ENCODE measurements around the gene TXNDC2. TPM values are rescaled to one million over a fixed set of nuclear protein-coding genes. Genes with fewer than 3 reads are reported as not detected.
"Not testable (repeated sequence)": the region's sequence is repeated elsewhere in the genome, so short reads cannot be mapped to it uniquely, and the experiment has no call there.

The TXNDC2 gene
- total and polyA plus RNA-seq, 9 of the 15 experiments (the other 6 are each of a cell fraction or from before 2014, with no cell fraction given), result 1.2 to 4.9 (median 2.3) TPM

GRCh38 chr18:9897787-9898291 is 12.1 kb downstream of the TXNDC2 start:
- ATAC-seq; H3K79me2 ChIP-seq (ENCODE audit: control insufficient read depth, insufficient read depth, low read length); BruUV-seq (replicated peaks); CTCF ChIA-PET (ENCODE audit: low intra/inter-chr PET ratio); FAIRE-seq; intact Hi-C loops (cut with micrococcal nuclease); in situ Hi-C loops (cut with MboI); H3K4me3 ChIP-seq; H3K9me3 ChIP-seq (replicated peaks; ENCODE audit: control insufficient read depth, insufficient read depth, low read depth, low read length); DNase-seq (ENCODE audit: extremely low read depth in 1 of 4, low spot score in 3 of 4); H3K27me3 ChIP-seq (ENCODE audit: control insufficient read depth in 2 of 2, insufficient read depth in 2 of 2, low read length in 2 of 2); H4K20me1 ChIP-seq (replicated peaks; ENCODE audit: control insufficient read depth, insufficient read depth, low read length); H3K36me3 ChIP-seq (ENCODE audit: control insufficient read depth, insufficient read depth, low read length); H3K9me1 ChIP-seq (ENCODE audit: control insufficient read depth, insufficient read depth, low read length); TF ChIP-seq NR4A1 (CRISPR knock-in tag; IDR thresholded peaks at IDR 0.05); JUND (tag; IDR thresholded peaks at IDR 0.05; ENCODE audit: borderline replicate concordance, low read depth, low read length); TOE1 (IDR thresholded peaks at IDR 0.05; ENCODE audit: borderline replicate concordance): not testable (repeated sequence)
- Histone ChIP-seq H3K4me2 (ENCODE audit: insufficient read depth, low read length) (peak overlapping the region; percentile 78; the same call in 1 of the 2 replicates), H3K4me1 (replicated peaks in 1 of 2; ENCODE audit: control insufficient read depth in 2 of 2, insufficient read depth in 2 of 2, low read length in 2 of 2) (peaks cover 26 to 62% of the 10 kb centered on the region in 2 experiments), H2AFZ (ENCODE audit: low read depth, low read length) (peak overlapping the region; percentile 88), H3K9ac (ENCODE audit: insufficient read depth in 1 of 2, low read depth in 2 of 2, low read length in 2 of 2) (peak overlapping the region in 1 of 2 experiments; percentile 84; a peak in 2 of 4 replicates), H3K27ac (ENCODE audit: extremely low read depth, low read depth, low read length) (peak overlapping the region; percentile 96; the same call in 1 of the 3 replicates)
- WGBS (ENCODE audit: insufficient coverage, low coverage, missing lambda C conversion rate), result 78% methylated on average over 10 of the region's 10 CpGs
- POLR2A ChIA-PET, result interaction anchor here (0.7 to 2.6 kb wide), 6 partner anchors 8 to 214 kb away, joined by 3 to 27 read pairs (median 4); partner anchors contain the start of genes TXNDC2 and VAPA
- TF ChIP-seq NFRKB (IDR thresholded peaks at IDR 0.05; ENCODE audit: low read depth) (0 out of 2 replicates have a peak, but pooled peaks have one; percentile 17), ZKSCAN8 (CRISPR knock-in tag; IDR thresholded peaks at IDR 0.05) (0 out of 2 replicates have a peak, but pooled peaks have one; percentile 21), HDAC1 (IDR thresholded peaks at IDR 0.05) (peak in 1 of 2 experiments; percentile 27; a peak in 1 of 4 replicates), NR4A1 (tag; IDR thresholded peaks at IDR 0.05) (peak; percentile 72; the same call in 1 of the 2 replicates), MTF1 (CRISPR knock-in tag; IDR thresholded peaks at IDR 0.05; ENCODE audit: borderline replicate concordance) (0 out of 2 replicates have a peak, but pooled peaks have one; percentile 55), ZNF311 (CRISPR knock-in tag; IDR thresholded peaks at IDR 0.05) (0 out of 2 replicates have a peak, but pooled peaks have one; percentile 47), ZNF395 (CRISPR knock-in tag; IDR thresholded peaks at IDR 0.05) (0 out of 2 replicates have a peak, but pooled peaks have one; percentile 9), PYGO2 (tag; IDR thresholded peaks at IDR 0.05) (0 out of 2 replicates have a peak, but pooled peaks have one; percentile 25), JUND (IDR thresholded peaks at IDR 0.05; ENCODE audit: borderline replicate concordance, low read depth, low read length) (0 out of 2 replicates have a peak, but pooled peaks have one; percentile 5), FOXK2 (conservative IDR thresholded peaks at IDR 0.05 in 1 of 2, IDR thresholded peaks at IDR 0.05 in 1 of 2; ENCODE audit: low read depth in 2 of 2) (peak in 1 of 2 experiments; percentile 51; a peak in 1 of 4 replicates), DMBX1 (CRISPR knock-in tag; IDR thresholded peaks at IDR 0.05; ENCODE audit: borderline replicate concordance) (peak; percentile 77; the same call in 1 of the 2 replicates), SMARCA5 (IDR thresholded peaks at IDR 0.05) (peak; percentile 73; the same call in 1 of the 2 replicates), CXXC5 (CRISPR knock-in tag; IDR thresholded peaks at IDR 0.05) (0 out of 2 replicates have a peak, but pooled peaks have one; percentile 34), SMAD4 (CRISPR knock-in tag; conservative IDR thresholded peaks at IDR 0.05) (0 out of 2 replicates have a peak, but pooled peaks have one; percentile 30), TOE1 (CRISPR knock-in tag; IDR thresholded peaks at IDR 0.05; ENCODE audit: borderline replicate concordance, low read depth) (0 out of 2 replicates have a peak, but pooled peaks have one; percentile 41), PHB (CRISPR knock-in tag; IDR thresholded peaks at IDR 0.05) (0 out of 2 replicates have a peak, but pooled peaks have one; percentile 11), E2F4 (CRISPR knock-in tag; IDR thresholded peaks at IDR 0.05; ENCODE audit: low read depth) (0 out of 2 replicates have a peak, but pooled peaks have one; percentile 54)

Measured in K562 (cell line).